H1 (cell line): ENCODE data around the gene PSMD6. TPM values are rescaled to one million over a fixed set of nuclear protein-coding genes. Genes with fewer than 3 reads are reported as not detected.

Experiments
- CTCF ChIA-PET: fragments of 300-600 bp; sonication (Branson Sonifier 250); formaldehyde crosslinking; loops from one replicate; lab custom pipeline; 2021; ENCODE audit not compliant: partially characterized antibody; lab: Charles Lee
- POLR2A ChIA-PET: fragments of 300-600 bp; sonication (Branson Sonifier 250); formaldehyde crosslinking; loops from one replicate; lab custom pipeline; 2021; ENCODE audit warnings: inconsistent platforms; ENCODE audit not compliant: partially characterized antibody; lab: Charles Lee
- DNase-seq, 2 experiments: peaks; one replicate each; pipeline versions ENCODE4 v3.0.0 to v3.0.0-alpha.2; 2010 to 2022; ENCODE audit warnings: low spot score in 2 of 2, low read depth in 1 of 2, mixed read lengths in 1 of 2
- FAIRE-seq: peaks from 2 replicates; lab custom pipeline; 2011; peaks lifted over from hg19 to GRCh38; lab: Jason Lieb, UNC
- H2AFZ ChIP-seq: 2 replicates; pipeline ENCODE4 v1.8.1; 2012; ENCODE audit warnings: low read length, inconsistent platforms
- H2AK5ac ChIP-seq: 2 replicates; pipeline ENCODE4 v1.6.1; 2013; ENCODE audit warnings: low read depth, low read length
- H2BK120ac ChIP-seq: replicated peaks from 2 replicates; pipeline ENCODE3; 2013; ENCODE audit warnings: low read depth, low read length, inconsistent platforms
- H2BK12ac ChIP-seq: 2 replicates; pipeline ENCODE4 v1.6.1; 2013; ENCODE audit warnings: low read depth, low read length
- H2BK15ac ChIP-seq: 2 replicates; pipeline ENCODE4 v1.6.1; 2013; ENCODE audit warnings: low read length
- H2BK20ac ChIP-seq: 2 replicates; pipeline ENCODE4 v1.6.1; 2013; ENCODE audit warnings: low read length
- H2BK5ac ChIP-seq: 2 replicates; pipeline ENCODE4 v1.6.1; 2013; ENCODE audit warnings: low read depth, low read length
- H3K14ac ChIP-seq: 2 replicates; pipeline ENCODE4 v1.6.1; 2013; ENCODE audit warnings: inconsistent platforms; ENCODE audit not compliant: insufficient read length
- H3K18ac ChIP-seq: 2 replicates; pipeline ENCODE4 v1.6.1; 2013; ENCODE audit warnings: low read length; ENCODE audit errors: extremely low read depth
- H3K23ac ChIP-seq: 2 replicates; pipeline ENCODE4 v1.6.1; 2013; ENCODE audit warnings: inconsistent platforms; ENCODE audit not compliant: insufficient read length
- H3K23me2 ChIP-seq: 2 replicates; pipeline ENCODE4 v1.6.1; 2013; ENCODE audit warnings: low read depth, low read length
- H3K27ac ChIP-seq: 2 replicates; pipeline ENCODE4 v1.6.1; 2011; ENCODE audit warnings: low read depth, low read length, inconsistent platforms
- H3K27me3 ChIP-seq, 4 experiments: replicated peaks in 1 of 4; 1 replicate in 1 of 4; 2 replicates in 3 of 4; pipeline versions ENCODE4 v1.6.1 to v1.8.1; 2011 to 2013; ENCODE audit warnings: low read length in 3 of 4, mild to moderate bottlenecking in 3 of 4, inconsistent platforms in 2 of 4, mixed read lengths in 2 of 4, moderate library complexity in 1 of 4; ENCODE audit not compliant: control insufficient read depth in 3 of 4, insufficient read depth in 3 of 4; ENCODE audit errors: extremely low read depth in 1 of 4
- H3K36me3 ChIP-seq, 4 experiments: 2 replicates each; pipeline versions ENCODE4 v1.6.1 to v1.8.1; 2011 to 2013; ENCODE audit warnings: mild to moderate bottlenecking in 4 of 4, low read length in 3 of 4, moderate library complexity in 2 of 4, control low read depth in 1 of 4, inconsistent platforms in 1 of 4; ENCODE audit not compliant: insufficient read depth in 4 of 4, control insufficient read depth in 2 of 4
- H3K4ac ChIP-seq: replicated peaks from 2 replicates; pipeline ENCODE3; 2013; ENCODE audit warnings: low read length, low read depth, mixed read lengths, inconsistent platforms; ENCODE audit not compliant: insufficient read length
- H3K4me1 ChIP-seq, 4 experiments: replicated peaks in 1 of 4; 1 replicate in 1 of 4; 2 replicates in 3 of 4; pipeline versions ENCODE4 v1.6.1 to v1.8.1; 2011 to 2013; ENCODE audit warnings: low read length in 3 of 4, inconsistent platforms in 2 of 4, mixed read lengths in 1 of 4; ENCODE audit not compliant: insufficient read depth in 4 of 4, control insufficient read depth in 3 of 4
- H3K4me2 ChIP-seq, 2 experiments: 2 replicates each; pipeline versions ENCODE4 v1.6.1 to v1.8.1; 2011 to 2013; ENCODE audit warnings: low read depth in 2 of 2, low read length in 2 of 2, control low read depth in 1 of 2, inconsistent platforms in 1 of 2, mild to moderate bottlenecking in 1 of 2; ENCODE audit not compliant: insufficient read depth in 1 of 2
- H3K4me3 ChIP-seq, 4 experiments: fragments of 200-600, 300-600 bp in 1 of 4; sonication (generic), shearing (Covaris generic), sonication (Bioruptor Twin) in 1 of 4; 2 replicates each; pipeline versions ENCODE4 v1.5.1 to v1.8.1; 2011 to 2016; ENCODE audit warnings: low read length in 4 of 4, low read depth in 3 of 4, control low read depth in 2 of 4, inconsistent platforms in 2 of 4, mild to moderate bottlenecking in 2 of 4, mixed read lengths in 1 of 4, moderate library complexity in 1 of 4; ENCODE audit not compliant: insufficient read depth in 2 of 4; ENCODE audit errors: extremely low read depth in 1 of 4
- H3K56ac ChIP-seq: replicated peaks from 2 replicates; pipeline ENCODE3; 2013; ENCODE audit warnings: low read depth, mild to moderate bottlenecking, mixed read lengths, low read length, inconsistent platforms; ENCODE audit not compliant: insufficient read length
- H3K79me1 ChIP-seq: 2 replicates; pipeline ENCODE4 v1.6.1; 2013; ENCODE audit warnings: low read depth, low read length, control low read depth
- H3K79me2 ChIP-seq, 2 experiments: 2 replicates each; pipeline versions ENCODE4 v1.6.1 to v1.8.1; 2012 to 2013; ENCODE audit warnings: low read length in 2 of 2, mild to moderate bottlenecking in 2 of 2, inconsistent platforms in 1 of 2; ENCODE audit not compliant: insufficient read depth in 2 of 2, control insufficient read depth in 1 of 2
- H3K9ac ChIP-seq, 4 experiments: replicated peaks in 1 of 4; 1 replicate in 1 of 4; 2 replicates in 3 of 4; pipeline versions ENCODE4 v1.6.1 to v1.8.1; 2011 to 2013; ENCODE audit warnings: low read depth in 3 of 4, low read length in 3 of 4, control low read depth in 2 of 4, mild to moderate bottlenecking in 2 of 4, moderate library complexity in 2 of 4, inconsistent platforms in 1 of 4; ENCODE audit errors: extremely low read depth in 1 of 4
- H3K9me3 ChIP-seq, 2 experiments: 2 replicates each; pipeline versions ENCODE4 v1.6.1 to v1.8.1; 2012 to 2013; ENCODE audit warnings: mild to moderate bottlenecking in 2 of 2, moderate library complexity in 2 of 2, control low read depth in 1 of 2, inconsistent platforms in 1 of 2, low read depth in 1 of 2, low read length in 1 of 2, mixed read lengths in 1 of 2; ENCODE audit not compliant: insufficient read depth in 2 of 2
- H4K20me1 ChIP-seq, 2 experiments: replicated peaks in 1 of 2; 2 replicates each; pipeline versions ENCODE3 to v1.8.1; 2011 to 2013; ENCODE audit warnings: inconsistent platforms in 2 of 2, low read length in 2 of 2, mild to moderate bottlenecking in 1 of 2; ENCODE audit not compliant: insufficient read depth in 2 of 2, control insufficient read depth in 1 of 2
- H4K5ac ChIP-seq: 2 replicates; pipeline ENCODE4 v1.6.1; 2013; ENCODE audit warnings: low read length, low read depth, mixed read lengths, inconsistent platforms; ENCODE audit not compliant: insufficient read length
- H4K8ac ChIP-seq: 2 replicates; pipeline ENCODE4 v1.8.0; 2013; ENCODE audit warnings: mild to moderate bottlenecking, moderate library complexity, low read length, inconsistent platforms; ENCODE audit not compliant: insufficient read depth; ENCODE audit errors: extremely low read depth
- H4K91ac ChIP-seq: replicated peaks from 2 replicates; pipeline ENCODE3; 2013; ENCODE audit warnings: low read length, mixed read lengths, inconsistent platforms; ENCODE audit not compliant: insufficient read length
- HDAC6 ChIP-seq: IDR thresholded peaks from one replicate; pipeline ENCODE4 v1.7.1; 2012; ENCODE audit warnings: low read depth, mild to moderate bottlenecking, inconsistent platforms, low read length, moderate library complexity
- JUND ChIP-seq: IDR thresholded peaks from 2 replicates; pipeline ENCODE4 v1.6.1; 2011; ENCODE audit warnings: mild to moderate bottlenecking, improper control_type of control experiment, low read length
- NANOG ChIP-seq: IDR thresholded peaks from 2 replicates; pipeline ENCODE4 v1.6.1; 2011; ENCODE audit warnings: low read length, low read depth, mild to moderate bottlenecking, inconsistent platforms; ENCODE audit not compliant: insufficient read depth, poor library complexity, severe bottlenecking
- NRF1 ChIP-seq: IDR thresholded peaks from 2 replicates; pipeline ENCODE4 v1.6.1; 2011; ENCODE audit warnings: mild to moderate bottlenecking, low read depth, low read length, improper control_type of control experiment
- RAD21 ChIP-seq, 2 experiments: IDR thresholded peaks in 1 of 2; conservative IDR thresholded peaks in 1 of 2; 2 replicates each; pipeline ENCODE4 v1.6.1; 2011; ENCODE audit warnings: low read depth in 2 of 2, low read length in 2 of 2, improper control_type of control experiment in 1 of 2, inconsistent platforms in 1 of 2, mild to moderate bottlenecking in 1 of 2, moderate library complexity in 1 of 2
- SP1 ChIP-seq: IDR thresholded peaks from 2 replicates; pipeline ENCODE4 v1.6.1; 2011; ENCODE audit warnings: low read depth, low read length
- SUZ12 ChIP-seq: fragments of 200-600 bp; sonication (generic); IDR thresholded peaks from 2 replicates; pipeline ENCODE4 v1.6.1; 2012; ENCODE audit warnings: mild to moderate bottlenecking, inconsistent platforms, low read length, moderate library complexity, mixed read lengths
- WGBS, 2 experiments: shearing (Covaris generic) in 1 of 2; methylation state at CpG; one replicate each; pipeline versions ENCODE4 v1.1.6 to v1.1.7; 2013 to 2015; ENCODE audit warnings: low lambda C conversion rate in 2 of 2, mixed read lengths in 2 of 2, inconsistent platforms in 1 of 2, low coverage in 1 of 2, missing lambda C conversion rate in 1 of 2; ENCODE audit not compliant: insufficient replicate concordance in 2 of 2, insufficient coverage in 1 of 2, insufficient read length in 1 of 2; ENCODE audit errors: extremely low coverage in 1 of 2, missing lambda C conversion rate in 1 of 2; 5-methylcytosine and 5-hydroxymethylcytosine counted together
- polyA plus RNA-seq, 7 experiments: library from polyadenylated mRNA; depleted of rRNA in 3 of 7; stranded (reverse) in 5 of 7; unstranded in 2 of 7; fragments of >200 nt in 5 of 7; fragments of 200-250 nt in 2 of 7; gene quantifications; 1 replicate in 5 of 7; 2 replicates in 1 of 7; 4 replicates in 1 of 7; pipeline versions ENCODE4 v1.2.1 to v1.2.3, GENCODE V29; 2011 to 2013; ENCODE audit warnings: missing spikeins in 2 of 7, mixed read lengths in 2 of 7
- total RNA-seq: library from RNA; stranded (reverse); fragmentation: NEBNext Ultra II Directional; extraction: Animal tissue kit (Norgen Biotek cat#: 25700); gene quantifications from 2 replicates; pipeline ENCODE4 v1.2.1, GENCODE V29; 2021
- TF ChIP-seq, protein P1 (sequence below): IDR thresholded peaks from 2 replicates; pipeline ENCODE4 v1.6.1; 2012; ENCODE audit warnings: inconsistent platforms
- TF ChIP-seq, protein P2 (sequence below), 3 experiments: IDR thresholded peaks; 1 replicate in 2 of 3; 2 replicates in 1 of 3; pipeline versions ENCODE4 v1.5.1 to v1.6.1; 2011; ENCODE audit warnings: low read length in 3 of 3, mild to moderate bottlenecking in 3 of 3, inconsistent platforms in 2 of 3, low read depth in 1 of 3, moderate library complexity in 1 of 3; ENCODE audit not compliant: insufficient read depth in 1 of 3; ENCODE audit errors: control extremely low read depth in 1 of 3

PSMD6 gene
- total and polyA plus RNA-seq, 2 of the 8 experiments (the other 6 are each of a cell fraction or from before 2014, with no cell fraction given) = 43.7 to 104 TPM

DNA sequence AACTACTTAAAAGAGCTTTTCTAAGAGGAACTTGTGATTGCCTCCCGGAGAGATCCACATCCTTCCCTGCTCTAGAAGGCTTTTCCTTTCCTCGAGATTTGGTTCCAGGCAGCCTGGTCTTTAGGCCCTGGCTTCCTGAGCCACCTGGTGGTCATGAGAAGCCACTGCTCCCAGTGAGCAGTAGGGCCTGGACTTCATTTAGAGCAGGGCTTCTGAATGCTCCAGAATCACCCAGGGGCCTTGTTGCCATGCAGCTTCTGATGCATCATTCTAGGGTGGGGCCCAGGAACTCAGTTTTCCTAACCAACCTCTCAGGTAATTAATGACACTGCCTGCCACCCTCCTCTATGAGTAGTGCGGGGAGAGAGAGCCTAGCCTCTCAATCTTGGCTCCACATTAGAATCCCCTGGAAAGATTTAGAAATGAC, 29.6 kb downstream of the PSMD6 start:
- H3K9ac ChIP-seq = no peak overlapping the region
- H4K8ac ChIP-seq = no peak overlapping the region
- H3K27me3 ChIP-seq = no peaks in the 10 kb centered on the region
- no peak overlapping the region for H2BK15ac ChIP-seq
- no peak overlapping the region for H2BK12ac ChIP-seq
- H4K20me1 ChIP-seq = no peaks in the 10 kb centered on the region
- H3K27ac ChIP-seq = no peak overlapping the region
- no peak overlapping the region for H3K18ac ChIP-seq
- H3K36me3 ChIP-seq = peaks cover 15 to 45% (median 28%) of the 10 kb centered on the region in 4 experiments; a peak in 7 of 8 replicates
- no peak overlapping the region for H2BK5ac ChIP-seq
- H3K56ac ChIP-seq = no peak overlapping the region
- no peak overlapping the region for H4K5ac ChIP-seq
- no peak overlapping the region for H2AFZ ChIP-seq
- H3K79me1 ChIP-seq = no peaks in the 10 kb centered on the region
- no peak overlapping the region for H3K4ac ChIP-seq
- 54% methylated on average over 3 of the region's 3 CpGs; no CpG with 5 or more reads in 1 of the 2 experiments for WGBS, 2 experiments
- H3K9me3 ChIP-seq = no peaks in the 10 kb centered on the region
- no peak overlapping the region for H3K4me2 ChIP-seq
- H3K23ac ChIP-seq = no peak overlapping the region
- H3K4me3 ChIP-seq = no peak overlapping the region
- ChIA-PET POLR2A (interaction anchor here (1.3 to 1.4 kb wide), 2 partner anchors 11 to 15 kb away, joined by 3 read pairs; no protein-coding TSS in a partner anchor), CTCF (interaction anchor here (0.7 to 10.4 kb wide), 25 partner anchors 9 to 567 kb away, joined by 3 to 115 read pairs (median 4); no protein-coding TSS in a partner anchor)
- no peak overlapping the region for H2BK20ac ChIP-seq
- no peaks in the 10 kb centered on the region for H3K79me2 ChIP-seq
- DNase-seq (peak; percentile 47 to 61), FAIRE-seq (peak; percentile 55)
- no peak overlapping the region for H3K14ac ChIP-seq
- no peaks in the 10 kb centered on the region for H3K4me1 ChIP-seq
- no peaks in the 10 kb centered on the region for H3K23me2 ChIP-seq
- no peak overlapping the region for H4K91ac ChIP-seq
- H2BK120ac ChIP-seq = no peak overlapping the region
- H2AK5ac ChIP-seq = no peak overlapping the region
- TF ChIP-seq SP1 = no peak
- no peak for TF ChIP-seq SUZ12
- TF ChIP-seq, protein P1, sequence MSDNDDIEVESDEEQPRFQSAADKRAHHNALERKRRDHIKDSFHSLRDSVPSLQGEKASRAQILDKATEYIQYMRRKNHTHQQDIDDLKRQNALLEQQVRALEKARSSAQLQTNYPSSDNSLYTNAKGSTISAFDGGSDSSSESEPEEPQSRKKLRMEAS = 0 out of 2 replicates have a peak, but pooled peaks have one; percentile 23
- TF ChIP-seq, protein P2, sequence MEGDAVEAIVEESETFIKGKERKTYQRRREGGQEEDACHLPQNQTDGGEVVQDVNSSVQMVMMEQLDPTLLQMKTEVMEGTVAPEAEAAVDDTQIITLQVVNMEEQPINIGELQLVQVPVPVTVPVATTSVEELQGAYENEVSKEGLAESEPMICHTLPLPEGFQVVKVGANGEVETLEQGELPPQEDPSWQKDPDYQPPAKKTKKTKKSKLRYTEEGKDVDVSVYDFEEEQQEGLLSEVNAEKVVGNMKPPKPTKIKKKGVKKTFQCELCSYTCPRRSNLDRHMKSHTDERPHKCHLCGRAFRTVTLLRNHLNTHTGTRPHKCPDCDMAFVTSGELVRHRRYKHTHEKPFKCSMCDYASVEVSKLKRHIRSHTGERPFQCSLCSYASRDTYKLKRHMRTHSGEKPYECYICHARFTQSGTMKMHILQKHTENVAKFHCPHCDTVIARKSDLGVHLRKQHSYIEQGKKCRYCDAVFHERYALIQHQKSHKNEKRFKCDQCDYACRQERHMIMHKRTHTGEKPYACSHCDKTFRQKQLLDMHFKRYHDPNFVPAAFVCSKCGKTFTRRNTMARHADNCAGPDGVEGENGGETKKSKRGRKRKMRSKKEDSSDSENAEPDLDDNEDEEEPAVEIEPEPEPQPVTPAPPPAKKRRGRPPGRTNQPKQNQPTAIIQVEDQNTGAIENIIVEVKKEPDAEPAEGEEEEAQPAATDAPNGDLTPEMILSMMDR (IDR thresholded peaks at IDR 0.05; ENCODE audit: control extremely low read depth in 1 of 3, insufficient read depth in 1 of 3, low read depth in 1 of 3, low read length in 3 of 3) = peak; percentile 80 to 95 (median 90)
- no peak for TF ChIP-seq NANOG
- TF ChIP-seq HDAC6 = no peak
- TF ChIP-seq RAD21 (IDR thresholded peaks at IDR 0.05 in 1 of 2, conservative IDR thresholded peaks at IDR 0.05 in 1 of 2; ENCODE audit: low read depth in 2 of 2, low read length in 2 of 2) = peak; percentile 91 to 94
- TF ChIP-seq JUND = 0 out of 2 replicates have a peak, but pooled peaks have one; percentile 34
- TF ChIP-seq NRF1 = no peak
